Activated CD8-positive, alpha-beta memory T cell treated with anti-CD3 and anti-CD28 coated beads for 36 hours (primary cell): ENCODE results near the gene SPATA2. TPM values are rescaled to one million over a fixed set of nuclear protein-coding genes. Genes with fewer than 3 reads are reported as not detected.

Experiments
- total RNA-seq, 2 experiments: library from RNA; stranded (reverse); gene quantifications; one replicate each; pipeline ENCODE4 v1.2.3, GENCODE V29; 2021

The SPATA2 gene
- total RNA-seq, 2 experiments from 2014 or later = 13.6 to 14.0 TPM

Other genes starting within 250 kb of the SPATA2 start
- 10 to 100 TPM; 37.6 to 39.3 TPM for gene B4GALT5, start 201.7 kb downstream of the SPATA2 start, total RNA-seq
- 1 to 10 TPM; 8.6 to 10.0 TPM for gene SLC9A8, start 102.7 kb downstream of the SPATA2 start, total RNA-seq
- gene RNF114, start 20.9 kb upstream of the SPATA2 start, total RNA-seq = 10 to 100 TPM; 59.4 to 63.8 TPM
- gene SNAI1, start 67.5 kb upstream of the SPATA2 start, total RNA-seq = under 1 TPM; 0.40 to 0.52 TPM
- gene UBE2V1, start 197.6 kb upstream of the SPATA2 start, total RNA-seq = 100 to 1,000 TPM; 167 to 174 TPM
- gene PEDS1, start 238.2 kb upstream of the SPATA2 start, total RNA-seq = 10 to 100 TPM; 20.5 to 20.9 TPM